Measurements from ENCODE around the gene EIF4G3. TPM values are rescaled to one million over a fixed set of nuclear protein-coding genes. Genes with fewer than 3 reads are reported as not detected.

The EIF4G3 gene
- total and polyA plus RNA-seq, 9 of the 15 experiments (the other 6 are each of a cell fraction or from before 2014, with no cell fraction given) = 6.7 to 40.5 (median 32.1) TPM

- intact Hi-C loops (cut with micrococcal nuclease) = no loop called here
- WGBS (ENCODE audit: insufficient coverage, low coverage, missing lambda C conversion rate) = 83% methylated on average over 4 of the region's 4 CpGs
These were observed 322.2 kb downstream of the EIF4G3 start for GRCh38 chr1:20854529-20854928.

More at GRCh38 chr1:20854529-20854928, 322.2 kb downstream of the EIF4G3 start:
- TF ChIP-seq MGA (IDR thresholded peaks at IDR 0.05) = no peak
- TF ChIP-seq SMAD4 (CRISPR knock-in tag; conservative IDR thresholded peaks at IDR 0.05) = no peak
- TF ChIP-seq KLF16 (IDR thresholded peaks at IDR 0.05) = no peak
- TF ChIP-seq SMARCB1 (IDR thresholded peaks at IDR 0.05; ENCODE audit: insufficient read length, low read depth) = no peak
- no peak for TF ChIP-seq COPS2 (conservative IDR thresholded peaks at IDR 0.05)
- no peak for TF ChIP-seq EZH2 (IDR thresholded peaks at IDR 0.05; ENCODE audit: borderline replicate concordance, low read depth, low read length)
- Histone ChIP-seq H3K27ac (ENCODE audit: extremely low read depth, low read depth, low read length) (no peak overlapping the region), H3K4me1 (replicated peaks in 1 of 2; ENCODE audit: control insufficient read depth in 2 of 2, insufficient read depth in 2 of 2, low read length in 2 of 2) (no peaks in the 10 kb centered on the region), H3K79me2 (ENCODE audit: control insufficient read depth, insufficient read depth, low read length) (no peaks in the 10 kb centered on the region), H3K36me3 (ENCODE audit: control insufficient read depth, insufficient read depth, low read length) (peaks cover 49% of the 10 kb centered on the region; the same call in 2 of the 3 replicates), H3K27me3 (ENCODE audit: control insufficient read depth in 2 of 2, insufficient read depth in 2 of 2, low read length in 2 of 2) (no peaks in the 10 kb centered on the region), H3K9me3 (replicated peaks; ENCODE audit: control insufficient read depth, insufficient read depth, low read depth, low read length) (no peaks in the 10 kb centered on the region), H3K9me1 (ENCODE audit: control insufficient read depth, insufficient read depth, low read length) (no peaks in the 10 kb centered on the region), H4K20me1 (replicated peaks; ENCODE audit: control insufficient read depth, insufficient read depth, low read length) (no peaks in the 10 kb centered on the region), H3K4me2 (ENCODE audit: insufficient read depth, low read length) (no peak overlapping the region), H3K9ac (ENCODE audit: insufficient read depth in 1 of 2, low read depth in 2 of 2, low read length in 2 of 2) (no peak overlapping the region), H3K4me3 (no peak overlapping the region), H2AFZ (ENCODE audit: low read depth, low read length) (no peak overlapping the region)
- ChIA-PET CTCF (ENCODE audit: low intra/inter-chr PET ratio) (no interaction called here), POLR2A (interaction anchor here (1.2 kb wide), 1 partner anchor 106 kb away, joined by 3 read pairs; no protein-coding TSS in a partner anchor)
- FAIRE-seq (no peak), DNase-seq (ENCODE audit: extremely low read depth in 1 of 4, low spot score in 3 of 4) (no peak), ATAC-seq (no peak)
- in situ Hi-C loops (cut with MboI) = no loop called here
- no TSS peak for BruUV-seq (replicated peaks)

Measured in K562 (cell line).